ENCODE results near the gene SCN4A.

GRCh38 chr17:63973930-63974593, 1.3 kb upstream of the SCN4A start:
- TF ChIP-seq, protein P1, sequence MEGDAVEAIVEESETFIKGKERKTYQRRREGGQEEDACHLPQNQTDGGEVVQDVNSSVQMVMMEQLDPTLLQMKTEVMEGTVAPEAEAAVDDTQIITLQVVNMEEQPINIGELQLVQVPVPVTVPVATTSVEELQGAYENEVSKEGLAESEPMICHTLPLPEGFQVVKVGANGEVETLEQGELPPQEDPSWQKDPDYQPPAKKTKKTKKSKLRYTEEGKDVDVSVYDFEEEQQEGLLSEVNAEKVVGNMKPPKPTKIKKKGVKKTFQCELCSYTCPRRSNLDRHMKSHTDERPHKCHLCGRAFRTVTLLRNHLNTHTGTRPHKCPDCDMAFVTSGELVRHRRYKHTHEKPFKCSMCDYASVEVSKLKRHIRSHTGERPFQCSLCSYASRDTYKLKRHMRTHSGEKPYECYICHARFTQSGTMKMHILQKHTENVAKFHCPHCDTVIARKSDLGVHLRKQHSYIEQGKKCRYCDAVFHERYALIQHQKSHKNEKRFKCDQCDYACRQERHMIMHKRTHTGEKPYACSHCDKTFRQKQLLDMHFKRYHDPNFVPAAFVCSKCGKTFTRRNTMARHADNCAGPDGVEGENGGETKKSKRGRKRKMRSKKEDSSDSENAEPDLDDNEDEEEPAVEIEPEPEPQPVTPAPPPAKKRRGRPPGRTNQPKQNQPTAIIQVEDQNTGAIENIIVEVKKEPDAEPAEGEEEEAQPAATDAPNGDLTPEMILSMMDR (IDR thresholded peaks at IDR 0.05; ENCODE audit: low read depth, low read length): no peak
- no peak for TF ChIP-seq MYC (IDR thresholded peaks at IDR 0.05; ENCODE audit: low read depth, low read length)
- TF ChIP-seq, protein P2, sequence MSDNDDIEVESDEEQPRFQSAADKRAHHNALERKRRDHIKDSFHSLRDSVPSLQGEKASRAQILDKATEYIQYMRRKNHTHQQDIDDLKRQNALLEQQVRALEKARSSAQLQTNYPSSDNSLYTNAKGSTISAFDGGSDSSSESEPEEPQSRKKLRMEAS (IDR thresholded peaks at IDR 0.05; ENCODE audit: low read depth, low read length): no peak
- no peak for TF ChIP-seq POLR2A (IDR thresholded peaks at IDR 0.05; ENCODE audit: extremely low read depth, insufficient read length)

All from NB4 (cell line).